COLO829 (cell line): ENCODE data around the gene BRSK1.
"Not testable (repeated sequence)": the region's sequence is repeated elsewhere in the genome, so short reads cannot be mapped to it uniquely, and the experiment has no call there.

Experiments
- DNase-seq: peaks from one replicate; pipeline ENCODE4 v3.0.0; 2012; ENCODE audit warnings: low spot score

Gene BRSK1

DNA sequence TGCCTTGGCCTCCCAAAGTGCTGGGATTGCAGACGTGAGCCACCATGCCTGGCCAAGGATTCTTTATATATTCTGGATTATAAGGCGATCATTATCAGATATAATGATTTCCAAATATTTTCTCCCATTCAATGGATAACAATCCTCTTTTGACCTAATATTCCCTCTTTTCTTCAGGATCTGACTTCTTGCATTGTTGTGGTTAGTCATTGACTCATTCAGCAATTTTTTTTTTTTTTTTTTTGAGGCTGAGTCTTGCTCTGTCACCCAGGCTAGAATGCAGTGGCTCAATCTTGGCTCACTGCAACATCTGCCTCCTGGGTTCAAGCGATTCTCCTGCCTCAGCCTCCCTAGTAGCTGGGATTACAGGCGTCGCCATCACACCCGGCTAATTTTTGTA, 46.0 kb downstream of the BRSK1 start:
- not testable (repeated sequence) for DNase-seq

DNA sequence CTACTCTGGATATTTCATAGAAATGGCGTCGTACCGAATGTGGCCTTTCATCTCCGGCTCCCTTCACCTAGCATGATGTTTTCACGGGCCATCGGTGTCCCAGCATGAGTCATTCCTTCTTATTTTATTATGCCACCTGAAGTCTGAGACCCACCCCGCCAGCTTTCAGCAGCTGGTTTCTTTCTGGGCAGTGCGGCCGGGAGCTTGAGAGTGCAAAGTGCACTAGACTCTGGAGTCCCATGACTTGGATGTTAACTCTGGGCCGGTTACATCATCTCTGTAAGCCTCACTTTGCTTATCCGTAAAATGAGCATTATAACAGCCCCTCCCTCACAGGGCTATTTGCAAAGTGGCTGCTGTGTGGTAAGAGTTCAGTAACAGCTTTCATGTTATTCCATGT, 50.1 kb downstream of the BRSK1 start:
- no peak for DNase-seq

DNA sequence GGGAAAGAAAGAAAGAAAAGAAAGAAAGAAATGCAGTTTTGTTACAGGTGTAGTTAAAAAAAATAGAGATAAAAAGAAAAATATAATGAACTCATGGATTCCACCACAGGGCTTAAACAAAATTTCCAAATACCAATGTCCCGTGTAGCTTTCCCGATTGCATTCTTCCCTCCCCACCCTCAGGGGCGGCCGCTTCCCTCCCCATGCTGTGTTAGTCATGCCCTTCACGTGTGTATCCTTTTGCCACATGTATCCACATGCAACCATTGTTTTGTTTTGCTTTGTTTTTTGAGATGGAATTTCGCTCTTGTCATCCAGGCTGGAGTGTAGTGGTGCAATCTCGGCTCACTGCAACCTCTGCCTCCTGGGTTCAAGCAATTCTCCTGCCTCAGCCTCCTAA, 52.3 kb downstream of the BRSK1 start:
- DNase-seq: no peak

DNA sequence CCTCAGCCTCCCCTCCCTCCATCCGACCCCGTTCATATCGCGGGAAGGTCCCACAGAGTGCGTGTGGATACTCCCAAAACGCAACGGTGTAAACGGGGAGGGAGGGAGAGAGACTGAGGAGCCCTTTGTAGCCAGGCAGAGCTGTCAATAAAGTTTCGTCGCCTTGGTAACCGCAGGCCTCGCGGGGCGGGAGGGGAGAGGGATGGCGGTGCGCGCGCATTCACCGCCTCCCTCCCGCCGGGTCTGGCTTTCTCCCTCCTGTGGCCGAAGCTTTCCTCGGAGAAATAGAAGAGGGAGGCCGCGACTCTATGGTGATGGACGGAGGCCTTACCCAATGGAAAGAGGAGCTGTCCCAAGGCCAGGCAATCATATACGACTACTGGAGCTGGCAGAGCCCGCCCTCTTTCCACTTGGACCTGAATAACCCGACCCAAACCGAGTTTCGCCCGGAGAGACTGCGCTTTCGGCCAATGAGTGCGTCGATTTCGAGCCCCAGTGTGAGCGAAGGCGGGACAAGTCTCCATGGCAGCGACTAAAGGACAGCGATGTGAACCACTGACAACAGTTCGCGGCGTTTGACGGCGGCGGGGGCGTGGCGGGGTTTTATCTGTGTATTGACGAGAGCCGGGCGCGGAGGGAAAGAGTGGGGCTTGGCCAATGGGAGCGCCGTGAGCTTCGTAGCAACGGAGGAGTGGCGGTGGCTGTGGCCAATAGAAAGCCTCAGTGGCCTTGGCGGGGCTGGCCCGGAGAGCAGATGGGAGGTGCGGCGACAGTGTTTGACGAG, 55.5 kb downstream of the BRSK1 start, which contains the start of gene KMT5C:
Gene KMT5C, plus strand, starts transcription at position 772 of the 784 bp plus-strand sequence. CDS start 2,061 bp downstream, outside the sequence.
- DNase-seq: peak; percentile 100

DNA sequence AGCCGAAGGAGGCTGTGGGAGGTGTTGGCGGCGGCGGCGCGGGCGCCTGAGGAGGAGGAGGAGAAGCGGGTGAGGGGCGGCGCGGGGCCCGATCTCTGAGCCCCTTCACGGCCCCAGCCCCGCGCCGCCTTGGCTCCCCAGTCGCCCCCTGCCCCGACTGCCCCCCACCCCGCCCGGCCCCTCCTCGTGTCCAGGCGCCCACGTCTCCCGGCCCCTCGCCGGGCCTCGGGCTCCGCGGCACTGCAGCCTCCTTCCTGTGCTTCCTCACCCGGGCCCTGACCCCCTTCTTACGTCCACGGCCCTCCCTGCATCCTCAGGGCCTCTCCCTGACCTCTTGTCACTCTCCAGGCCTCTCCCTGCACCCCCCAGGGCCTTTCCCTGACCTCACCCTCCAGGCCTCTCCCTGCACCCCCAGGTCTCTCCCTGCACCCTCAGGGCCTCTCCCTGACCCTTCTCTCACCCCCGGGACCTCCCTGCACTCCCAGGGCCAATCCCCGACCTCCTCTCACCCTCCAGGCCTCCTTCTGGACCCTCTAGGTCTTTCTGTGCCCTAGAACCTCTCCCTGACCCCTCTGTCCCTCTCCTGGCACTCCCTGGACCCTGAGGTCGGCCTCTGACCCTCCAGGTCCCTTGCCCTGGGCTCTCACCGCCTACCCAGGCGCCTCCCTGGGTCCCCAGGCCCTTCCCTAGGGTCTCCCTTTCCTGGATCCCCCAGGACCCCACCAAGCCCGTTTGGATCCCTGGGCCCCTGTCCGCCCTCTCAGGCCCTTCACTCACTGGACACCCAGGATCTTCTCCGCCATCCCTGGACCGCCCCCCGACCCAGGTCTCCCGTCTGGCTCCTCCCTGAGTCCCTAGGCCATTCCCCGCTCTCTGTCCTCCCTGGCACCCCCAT, 56.3 kb downstream of the BRSK1 start:
- DNase-seq: no peak

DNA sequence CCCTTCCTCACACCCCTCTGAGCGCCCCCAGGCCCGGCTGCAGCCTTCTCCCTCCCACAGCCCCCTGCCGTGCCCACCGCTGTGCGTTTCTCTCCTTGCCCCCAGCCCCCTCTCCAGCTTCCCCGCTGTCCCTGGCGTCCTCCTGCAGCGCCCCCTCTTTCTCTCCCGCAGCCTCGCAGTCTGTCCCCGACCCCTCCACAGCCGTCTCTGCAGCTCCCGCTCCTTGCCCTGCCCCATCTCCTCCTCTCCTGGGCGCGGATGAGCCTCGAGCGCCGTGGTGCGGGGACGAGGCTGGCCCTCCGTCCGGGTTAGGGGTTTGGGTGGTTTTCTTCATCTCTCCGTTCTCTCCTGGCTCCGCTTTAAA, 57.0 kb downstream of the BRSK1 start:
- no peak for DNase-seq

DNA sequence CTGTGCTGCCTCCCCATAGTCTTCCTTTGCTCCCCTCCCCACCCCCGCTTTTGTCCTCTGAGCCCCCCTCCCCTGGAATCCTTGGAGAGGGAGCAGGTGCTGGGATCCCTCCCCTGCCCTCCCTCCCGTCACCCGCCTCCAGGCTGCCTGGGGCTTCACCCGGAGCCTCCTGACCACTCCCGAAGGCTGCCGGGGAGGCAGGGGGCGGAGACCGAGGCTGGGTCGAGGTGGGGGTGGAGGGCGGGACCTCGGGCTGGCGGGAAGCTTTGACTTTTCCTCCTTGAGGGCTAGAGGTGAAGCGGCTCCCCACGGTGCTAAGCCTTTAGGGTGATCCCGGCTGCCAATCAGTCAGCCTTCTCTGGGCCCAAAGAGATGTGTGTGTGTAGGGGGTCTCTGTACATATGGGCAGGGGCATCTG, 57.4 kb downstream of the BRSK1 start:
- DNase-seq: peak; percentile 59

DNA sequence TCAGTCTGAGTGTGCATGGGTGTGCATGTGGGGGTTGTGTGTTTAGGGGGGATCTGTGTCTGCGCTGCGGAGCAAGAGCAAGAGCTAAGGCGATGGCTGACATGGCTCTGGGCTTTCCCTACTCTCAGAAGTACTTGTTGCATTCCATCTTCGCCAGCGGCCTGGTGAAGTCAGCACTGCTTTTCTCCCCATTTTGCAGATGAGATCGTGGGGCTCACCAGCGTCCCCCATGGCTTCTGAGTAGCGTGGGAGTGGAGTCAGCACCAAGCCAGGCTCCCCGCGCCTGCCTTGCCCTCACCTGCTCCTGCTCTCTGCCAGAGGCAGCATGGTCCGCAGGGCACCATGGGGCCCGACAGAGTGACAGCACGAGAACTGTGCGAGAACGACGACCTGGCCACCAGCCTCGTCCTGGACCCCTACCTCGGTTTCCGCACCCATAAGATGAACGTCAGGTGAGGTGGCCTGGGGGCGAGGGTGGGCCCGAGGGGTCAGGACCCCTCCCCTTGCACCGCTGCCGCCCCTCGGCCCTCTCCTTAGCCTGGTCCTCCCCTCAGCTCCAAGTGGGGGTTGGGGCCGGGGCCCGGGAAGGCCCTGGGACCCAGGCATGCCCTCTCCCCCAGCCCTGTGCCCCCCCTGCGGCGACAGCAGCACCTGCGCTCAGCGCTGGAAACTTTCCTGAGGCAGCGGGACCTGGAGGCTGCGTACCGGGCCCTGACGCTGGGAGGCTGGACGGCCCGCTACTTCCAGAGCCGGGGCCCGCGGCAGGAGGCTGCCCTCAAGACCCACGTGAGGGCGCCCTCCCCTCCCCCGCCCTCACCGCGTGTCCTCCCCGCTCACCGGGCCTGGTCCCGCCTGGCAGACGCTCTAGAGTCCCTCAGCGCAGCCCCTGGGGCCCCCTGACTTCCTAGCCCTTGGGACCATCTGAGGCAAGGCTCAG, 58.1 kb downstream of the BRSK1 start:
- no peak for DNase-seq

DNA sequence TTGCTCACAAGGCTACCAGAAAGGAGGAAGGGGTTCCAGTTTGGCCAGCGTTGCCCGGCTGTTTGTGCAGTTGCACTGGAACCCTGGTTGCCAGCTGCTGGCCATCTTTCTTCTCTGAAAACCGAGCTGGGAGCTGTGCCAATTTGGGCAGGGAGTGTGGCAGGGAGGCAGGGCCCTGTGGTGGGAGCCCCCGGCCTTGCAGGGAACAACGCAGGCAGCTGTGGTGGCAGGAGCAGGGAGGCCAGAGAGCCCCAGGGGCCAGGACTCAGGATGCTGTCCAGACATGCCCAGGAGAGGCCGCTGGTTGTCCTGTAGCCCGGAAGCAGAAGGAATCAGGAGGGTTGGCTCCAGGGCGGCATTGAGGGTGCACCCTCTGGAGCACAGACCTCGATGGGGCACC, 60.6 kb downstream of the BRSK1 start:
- no peak for DNase-seq

DNA sequence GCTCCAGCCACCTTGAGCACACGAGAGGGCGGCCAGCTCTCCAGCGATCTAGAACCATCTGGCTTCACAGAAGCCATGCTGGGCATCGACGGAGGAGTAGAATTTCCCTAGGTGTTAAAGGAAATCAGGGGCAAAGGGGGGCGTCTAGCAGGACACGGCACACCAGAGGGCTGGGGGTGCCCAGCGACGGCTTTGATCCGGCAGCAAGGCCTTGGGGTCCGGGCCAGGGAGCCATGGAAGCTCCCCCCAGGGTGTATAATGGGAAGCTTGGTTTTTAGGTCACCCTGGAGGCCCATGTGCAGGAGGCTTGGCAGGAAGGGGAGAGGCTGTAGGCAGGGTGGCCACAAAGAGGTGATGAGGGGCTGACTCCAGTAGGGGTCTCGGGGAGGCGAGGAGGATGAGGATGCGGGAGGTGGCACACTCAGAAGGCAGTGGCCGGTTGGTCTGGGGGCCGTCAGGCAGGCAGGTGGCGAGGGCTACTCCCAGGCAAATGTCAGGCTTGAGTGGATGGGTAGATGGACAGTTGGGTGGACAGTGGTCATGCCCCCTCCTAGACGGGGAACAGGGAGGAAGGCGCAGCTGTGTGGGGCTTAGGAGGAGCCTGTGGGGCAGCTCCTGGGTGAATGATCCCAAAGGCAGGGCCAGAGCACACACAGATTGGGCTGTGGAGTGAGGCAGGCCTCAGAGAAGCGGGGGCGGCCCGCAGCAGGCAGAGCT, 61.5 kb downstream of the BRSK1 start:
- DNase-seq: no peak

DNA sequence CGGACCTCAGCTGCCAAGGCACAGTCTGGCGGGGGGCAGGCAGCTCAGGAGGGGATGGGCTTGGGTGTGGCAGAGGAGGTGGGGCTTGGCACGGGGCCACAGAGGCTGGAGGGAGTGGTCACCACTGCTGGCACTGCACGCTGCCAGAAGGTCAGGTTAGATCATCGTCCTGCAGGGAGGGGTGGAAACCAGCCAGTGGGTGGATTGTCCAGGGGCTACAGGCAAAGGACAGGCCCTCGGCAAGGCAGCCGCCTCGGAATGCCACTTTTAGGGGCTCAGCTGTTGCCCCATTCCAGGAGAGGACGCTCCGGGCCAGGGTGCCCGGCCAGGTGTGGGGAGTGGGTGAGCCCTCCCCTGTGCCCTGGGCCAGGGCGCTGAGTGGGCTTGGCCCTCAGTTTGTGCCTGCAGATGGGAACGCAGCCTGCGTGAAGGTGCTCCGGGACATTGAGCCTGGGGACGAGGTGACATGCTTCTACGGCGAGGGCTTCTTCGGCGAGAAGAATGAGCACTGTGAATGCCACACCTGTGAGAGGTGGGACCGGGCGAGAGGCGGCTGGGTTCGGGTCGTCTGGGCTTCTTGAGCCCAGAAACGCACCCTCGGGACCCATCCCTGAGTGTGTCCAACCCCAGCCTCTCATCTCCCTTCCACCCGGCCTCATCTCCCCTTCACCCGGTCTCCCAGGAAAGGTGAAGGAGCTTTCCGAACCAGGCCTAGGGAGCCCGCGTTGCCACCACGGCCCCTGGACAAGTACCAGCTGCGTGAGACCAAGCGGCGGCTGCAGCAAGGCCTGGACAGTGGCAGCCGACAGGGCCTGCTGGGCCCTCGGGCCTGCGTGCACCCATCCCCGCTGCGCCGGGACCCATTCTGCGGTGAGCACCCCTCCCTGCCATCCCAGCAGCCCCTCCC, 62.3 kb downstream of the BRSK1 start:
- DNase-seq: no peak

DNA sequence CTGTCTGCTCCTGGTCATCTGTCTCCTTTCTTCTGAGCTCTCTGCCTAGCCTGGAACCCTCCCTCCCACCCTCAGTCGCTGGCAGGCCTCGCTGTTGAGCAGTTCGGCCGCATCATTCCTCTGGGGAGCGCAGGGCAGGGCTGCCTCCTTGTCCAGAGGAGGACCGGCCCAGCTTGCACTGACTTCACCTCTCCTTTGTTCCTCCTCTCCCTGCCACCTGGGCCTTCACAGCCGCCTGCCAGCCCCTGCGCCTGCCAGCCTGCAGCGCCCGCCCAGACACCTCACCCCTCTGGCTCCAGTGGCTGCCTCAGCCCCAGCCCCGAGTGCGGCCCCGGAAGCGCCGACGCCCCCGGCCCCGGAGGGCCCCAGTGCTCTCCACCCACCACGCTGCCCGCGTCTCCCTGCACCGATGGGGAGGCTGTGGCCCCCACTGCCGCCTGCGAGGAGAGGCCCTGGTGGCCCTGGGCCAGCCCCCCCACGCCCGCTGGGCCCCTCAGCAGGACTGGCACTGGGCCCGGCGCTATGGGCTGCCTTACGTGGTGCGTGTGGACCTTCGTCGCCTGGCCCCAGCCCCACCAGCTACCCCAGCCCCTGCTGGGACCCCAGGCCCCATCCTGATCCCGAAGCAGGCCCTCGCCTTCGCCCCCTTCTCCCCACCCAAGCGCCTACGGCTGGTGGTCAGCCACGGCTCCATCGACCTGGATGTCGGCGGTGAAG, 63.1 kb downstream of the BRSK1 start:
- no peak for DNase-seq

DNA sequence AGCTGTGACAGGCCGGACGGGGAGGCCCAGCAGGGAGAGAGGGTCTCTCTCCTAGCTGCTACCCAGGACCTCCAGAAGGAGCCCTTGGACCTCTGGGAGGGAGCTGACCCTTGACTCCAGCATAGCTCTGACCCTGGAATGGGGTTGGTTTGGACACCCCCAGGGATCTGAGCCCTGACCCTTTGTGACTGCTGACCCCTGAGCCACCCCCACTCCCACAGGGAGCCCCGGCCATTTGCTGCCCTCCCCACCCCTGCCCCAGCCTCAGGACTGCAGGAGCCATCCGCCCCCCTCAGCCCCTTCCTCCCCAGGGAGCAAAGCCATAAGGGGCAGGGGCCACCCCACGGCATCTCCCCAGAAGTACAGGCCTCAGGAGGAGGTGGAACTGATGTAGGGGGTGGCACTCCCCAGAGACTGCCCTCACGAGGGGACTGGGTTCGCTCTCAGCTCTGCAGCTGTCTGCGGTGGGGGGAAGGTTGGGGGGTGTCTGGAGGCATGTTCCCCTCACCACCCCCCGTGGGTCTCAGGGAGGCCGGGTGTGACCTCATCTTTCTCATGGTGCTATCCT, 63.7 kb downstream of the BRSK1 start:
- DNase-seq: no peak

DNA sequence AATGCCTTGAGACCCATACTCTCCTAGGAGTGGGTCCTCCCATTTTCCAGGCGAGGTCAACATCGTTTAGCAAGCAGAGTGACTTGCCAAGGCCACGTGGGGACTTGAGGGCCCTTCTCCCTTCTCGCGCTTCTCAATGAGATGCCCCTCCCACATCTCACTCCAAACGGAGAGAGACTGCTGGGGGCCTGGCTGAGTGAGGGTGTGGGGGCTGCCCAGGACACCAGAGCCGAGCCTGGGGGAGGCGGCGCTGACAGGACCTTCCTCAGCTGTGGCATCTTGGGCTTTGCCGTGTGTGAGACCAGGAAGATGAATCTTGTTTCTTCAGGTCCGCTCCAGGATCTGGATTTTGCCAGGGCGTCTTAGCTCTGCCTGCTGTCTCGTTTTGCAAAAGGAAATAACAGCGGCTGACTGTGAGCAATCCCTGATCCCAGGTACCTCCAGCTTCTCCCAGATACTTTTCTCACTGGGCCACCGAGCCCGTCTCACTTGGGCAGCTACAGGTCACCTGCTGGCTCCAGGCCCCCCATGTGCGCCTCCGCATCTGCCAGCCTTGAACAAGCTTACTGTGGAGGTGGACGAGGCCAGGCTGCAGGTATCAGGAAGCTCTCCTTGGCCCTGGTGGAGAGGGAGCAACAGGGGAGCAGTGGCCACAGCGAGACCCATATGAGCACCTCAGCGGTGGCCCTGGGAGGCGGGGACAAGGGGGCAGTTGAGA, 64.7 kb downstream of the BRSK1 start:
- DNase-seq: no peak

DNA sequence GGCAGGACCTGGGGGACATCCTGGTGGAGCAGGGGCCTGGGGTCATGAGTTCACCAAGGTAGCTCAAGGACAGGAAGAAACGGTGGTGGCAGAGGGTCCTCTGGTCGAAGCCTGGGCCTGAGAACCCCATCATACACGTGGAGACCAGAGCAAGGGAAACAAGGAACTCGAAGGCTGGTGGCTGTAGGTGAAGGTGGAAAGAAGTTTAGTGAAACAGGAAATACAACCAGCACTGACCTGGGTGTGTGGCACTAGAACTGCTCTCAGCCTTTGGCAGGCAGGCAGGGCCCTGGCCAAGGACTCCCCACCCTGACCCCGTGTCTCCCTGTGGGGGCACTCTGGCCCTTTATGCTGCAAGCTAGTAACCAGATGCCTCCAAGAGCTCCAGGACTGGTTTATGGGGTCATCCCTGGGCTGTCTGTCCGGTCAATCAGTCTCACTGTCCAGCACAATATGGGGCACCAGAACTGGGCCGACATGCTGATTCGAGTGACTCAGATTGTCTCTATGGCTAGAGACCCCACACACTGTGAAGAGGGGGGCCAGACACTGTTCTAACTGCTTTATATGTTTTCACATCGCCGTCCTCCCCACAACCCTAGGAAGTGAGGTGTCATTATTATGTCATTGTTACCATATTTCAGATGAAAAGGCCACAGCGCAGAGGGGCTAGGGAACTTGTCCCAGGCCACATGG, 67.0 kb downstream of the BRSK1 start:
- DNase-seq: no peak

DNA sequence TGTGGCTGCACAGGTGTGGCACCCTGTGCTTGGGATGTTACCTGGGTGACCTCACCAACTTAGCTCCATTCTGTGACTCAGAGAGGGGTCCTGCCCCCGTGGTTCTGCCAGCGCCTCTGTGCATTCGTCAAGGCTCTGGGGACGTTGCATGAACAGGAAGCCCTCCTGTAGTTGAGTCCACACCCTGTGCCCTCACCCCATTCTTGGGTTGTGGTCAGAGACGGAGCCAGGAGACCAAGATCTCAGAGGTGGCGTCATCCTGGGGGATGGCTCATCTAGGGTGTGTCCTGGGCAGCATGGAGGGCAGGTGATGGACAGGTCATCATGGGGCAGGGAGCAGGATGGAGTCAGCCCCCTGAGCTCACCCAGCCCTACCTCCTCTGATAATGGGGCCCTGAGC, 68.2 kb downstream of the BRSK1 start:
- DNase-seq: no peak

DNA sequence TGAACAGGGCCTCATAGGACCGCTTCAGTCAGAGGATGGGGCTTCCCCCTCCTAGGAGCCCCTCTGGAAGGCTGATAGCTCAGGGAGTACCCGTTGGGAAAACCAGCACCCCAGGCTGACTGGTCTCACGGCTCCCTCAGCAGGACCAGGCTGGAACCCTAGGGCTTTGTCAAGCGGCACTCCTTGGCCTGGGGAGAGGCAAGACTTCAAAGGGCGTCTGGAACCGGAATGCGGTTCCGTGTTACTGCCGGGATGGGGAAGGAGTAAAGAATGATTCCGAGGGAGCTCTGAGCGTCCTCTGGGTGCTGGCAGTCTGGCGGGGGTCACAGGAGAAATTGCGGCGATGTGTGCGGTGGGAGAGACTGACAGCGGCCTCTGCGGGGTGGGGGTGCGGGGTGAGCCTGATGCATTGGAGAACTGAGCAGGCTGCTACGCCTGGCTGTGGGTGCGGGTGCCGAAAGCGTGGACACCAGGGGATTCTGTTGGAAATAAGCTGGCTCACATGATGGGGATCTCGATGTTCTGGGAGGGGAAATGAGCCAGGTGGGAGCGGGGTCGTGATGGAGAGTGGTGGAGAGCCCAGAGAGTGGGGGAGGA, 68.8 kb downstream of the BRSK1 start:
- no peak for DNase-seq

DNA sequence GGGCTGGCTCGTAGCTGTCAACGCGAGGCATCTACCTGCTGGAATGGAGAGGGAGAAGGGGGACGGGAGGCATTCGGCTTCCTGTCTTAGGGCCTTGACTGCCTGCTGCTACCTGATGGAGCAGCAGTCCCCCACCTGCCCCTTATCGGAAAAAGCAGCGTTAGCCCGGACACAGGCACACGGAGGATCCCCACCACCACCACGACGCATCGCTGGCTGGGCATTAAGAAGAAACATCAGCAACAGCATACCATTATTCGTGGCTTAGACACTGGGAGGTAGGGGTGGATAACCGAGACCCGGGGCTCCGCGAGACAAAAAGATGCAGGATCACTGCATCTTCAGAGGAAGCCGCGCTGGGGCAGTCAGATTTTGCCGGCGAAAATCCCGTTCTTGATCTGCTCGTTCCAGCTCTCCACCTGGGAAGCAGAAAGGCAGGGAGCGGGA, 69.6 kb downstream of the BRSK1 start:
- DNase-seq: no peak
